Thyroid gland (tissue), 4 donors: Measurements from ENCODE around the gene PBX1. TPM values are rescaled to one million over a fixed set of nuclear protein-coding genes. Genes with fewer than 3 reads are reported as not detected.

Source experiments
- DNase-seq, 2 donors: peaks; one replicate each; pipeline ENCODE4 v3.0.0-alpha.2; 2019
- H3K27ac ChIP-seq, 3 donors: fragments of 200-600 bp; sonication (generic); 1 replicate in 2 of 3; 2 replicates in 1 of 3; pipeline ENCODE4 v1.5.1; 2016 to 2019; ENCODE audit warnings: mild to moderate bottlenecking in 1 of 3, moderate library complexity in 1 of 3
- H3K27me3 ChIP-seq: fragments of 200-600 bp; sonication (generic); one replicate; pipeline ENCODE4 v1.5.1; 2019
- H3K36me3 ChIP-seq, 2 donors: fragments of 200-600 bp; sonication (generic); one replicate each; pipeline ENCODE4 v1.5.1; 2016 to 2019
- H3K4me1 ChIP-seq, 2 donors: fragments of 200-600 bp; sonication (generic); one replicate each; pipeline ENCODE4 v1.5.1; 2017 to 2019
- H3K4me3 ChIP-seq, 3 donors: fragments of 200-600 bp; sonication (generic); replicated peaks in 1 of 3; 1 replicate in 2 of 3; 2 replicates in 1 of 3; pipeline ENCODE4 v1.5.1; 2016; ENCODE audit warnings: mild to moderate bottlenecking in 1 of 3
- H3K9me3 ChIP-seq: fragments of 200-600 bp; sonication (generic); one replicate; pipeline ENCODE4 v1.5.1; 2017
- POLR2A ChIP-seq, 2 donors: fragments of 450-650 bp; IDR thresholded peaks; one replicate each; pipeline ENCODE4 v1.6.1; 2017; ENCODE audit warnings: antibody characterized with exemption in 2 of 2, mild to moderate bottlenecking in 2 of 2, moderate library complexity in 1 of 2
- WGBS, 2 donors: methylation state at CpG; one replicate each; pipeline ENCODE4 v1.1.5; 2017; 5-methylcytosine and 5-hydroxymethylcytosine counted together
- intact Hi-C: fragments of 100-400 bp; cut with DNase I; formaldehyde crosslinking; loops from one replicate; pipeline ENCODE4 v1.15.1; 2023
- total RNA-seq, 4 donors: library from RNA; depleted of rRNA; stranded (reverse); fragments of >200 nt; gene quantifications; one replicate each; pipeline ENCODE4 v1.2.3, GENCODE V29; 2016
- TF ChIP-seq, protein P1 (sequence below), 6 experiments: fragments of 200-600 bp in 3 of 6; fragments of 450-650 bp in 3 of 6; sonication (generic) in 3 of 6; IDR thresholded peaks; one replicate each; pipeline ENCODE4 v1.5.1; 2016 to 2019; ENCODE audit warnings: antibody characterized with exemption in 6 of 6, mild to moderate bottlenecking in 2 of 6, inconsistent platforms in 1 of 6, moderate library complexity in 1 of 6

PBX1 gene
- total RNA-seq, 4 donors from 2014 or later, result 79.0 to 159 (median 102) TPM

- Histone ChIP-seq H3K27ac (no peak overlapping the region), H3K4me3 (no peak overlapping the region)
Observed at GRCh38 chr1:164625004-164625617, 66.1 kb downstream of the PBX1 start.

GRCh38 chr1:164628772-164629171 lies 69.8 kb downstream of the PBX1 start:
- no peaks in the 10 kb centered on the region for H3K27me3 ChIP-seq
- DNase-seq, result no peak
- TF ChIP-seq POLR2A (IDR thresholded peaks at IDR 0.05), result no peak
- TF ChIP-seq, protein P1, sequence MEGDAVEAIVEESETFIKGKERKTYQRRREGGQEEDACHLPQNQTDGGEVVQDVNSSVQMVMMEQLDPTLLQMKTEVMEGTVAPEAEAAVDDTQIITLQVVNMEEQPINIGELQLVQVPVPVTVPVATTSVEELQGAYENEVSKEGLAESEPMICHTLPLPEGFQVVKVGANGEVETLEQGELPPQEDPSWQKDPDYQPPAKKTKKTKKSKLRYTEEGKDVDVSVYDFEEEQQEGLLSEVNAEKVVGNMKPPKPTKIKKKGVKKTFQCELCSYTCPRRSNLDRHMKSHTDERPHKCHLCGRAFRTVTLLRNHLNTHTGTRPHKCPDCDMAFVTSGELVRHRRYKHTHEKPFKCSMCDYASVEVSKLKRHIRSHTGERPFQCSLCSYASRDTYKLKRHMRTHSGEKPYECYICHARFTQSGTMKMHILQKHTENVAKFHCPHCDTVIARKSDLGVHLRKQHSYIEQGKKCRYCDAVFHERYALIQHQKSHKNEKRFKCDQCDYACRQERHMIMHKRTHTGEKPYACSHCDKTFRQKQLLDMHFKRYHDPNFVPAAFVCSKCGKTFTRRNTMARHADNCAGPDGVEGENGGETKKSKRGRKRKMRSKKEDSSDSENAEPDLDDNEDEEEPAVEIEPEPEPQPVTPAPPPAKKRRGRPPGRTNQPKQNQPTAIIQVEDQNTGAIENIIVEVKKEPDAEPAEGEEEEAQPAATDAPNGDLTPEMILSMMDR (IDR thresholded peaks at IDR 0.05), result no peak
- no peak overlapping the region for H3K4me3 ChIP-seq
- intact Hi-C loops, result no loop called here
- no peaks in the 10 kb centered on the region for H3K9me3 ChIP-seq
- no peak overlapping the region for H3K27ac ChIP-seq
- H3K4me1 ChIP-seq, result peaks cover 5 to 10% of the 10 kb centered on the region in 2 donors
- 82 to 86% methylated on average over 7 of the region's 7 CpGs for WGBS, 2 donors
- no peaks in the 10 kb centered on the region for H3K36me3 ChIP-seq

More at GRCh38 chr1:164625004-164625617, 66.1 kb downstream of the PBX1 start:
- WGBS, 2 donors, result 69 to 83% methylated on average over 7 of the region's 7 CpGs
- no peak for DNase-seq
- Histone ChIP-seq H3K36me3 (no peaks in the 10 kb centered on the region), H3K9me3 (no peaks in the 10 kb centered on the region), H3K4me1 (peaks cover 5 to 7% of the 10 kb centered on the region in 2 donors), H3K27me3 (no peaks in the 10 kb centered on the region)
- intact Hi-C loops, result no loop called here
- TF ChIP-seq, protein P1 (IDR thresholded peaks at IDR 0.05), result peak in 2 of 6 experiments; percentile 15 to 27
- TF ChIP-seq POLR2A (IDR thresholded peaks at IDR 0.05), result no peak

DNA sequence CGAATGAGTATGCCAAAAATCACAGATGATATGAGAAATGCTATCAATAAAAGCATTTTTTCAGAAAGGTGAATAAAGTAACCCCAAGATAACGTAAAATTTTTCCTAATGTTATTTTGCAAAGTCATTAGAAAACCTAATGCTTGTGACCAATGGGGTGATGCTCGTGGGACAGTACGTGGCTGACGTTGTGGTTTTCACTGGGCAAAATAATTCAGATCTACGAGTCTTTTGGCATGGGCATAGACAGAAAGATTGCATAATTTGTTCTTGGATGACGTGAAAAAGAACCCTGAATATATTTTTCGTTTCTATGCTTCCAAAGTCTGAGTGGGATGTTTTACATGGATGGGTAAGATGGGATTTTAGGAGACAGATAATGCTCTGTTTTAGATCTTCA lies 71.0 kb downstream of the PBX1 start:
- Histone ChIP-seq H3K36me3 (no peaks in the 10 kb centered on the region), H3K27me3 (no peaks in the 10 kb centered on the region), H3K9me3 (no peaks in the 10 kb centered on the region), H3K4me3 (no peak overlapping the region), H3K27ac (no peak overlapping the region), H3K4me1 (peaks cover 7 to 14% of the 10 kb centered on the region in 2 donors)
- 84 to 91% methylated on average over 8 of the region's 8 CpGs for WGBS, 2 donors
- intact Hi-C loops, result no loop called here
- DNase-seq, result no peak
- TF ChIP-seq POLR2A (IDR thresholded peaks at IDR 0.05), result no peak
- TF ChIP-seq, protein P1 (IDR thresholded peaks at IDR 0.05), result no peak

- Histone ChIP-seq H3K4me3 (no peak overlapping the region), H3K9me3 (no peaks in the 10 kb centered on the region), H3K36me3 (no peaks in the 10 kb centered on the region), H3K4me1 (peaks cover 15 to 20% of the 10 kb centered on the region in 2 donors), H3K27ac (no peak overlapping the region), H3K27me3 (no peaks in the 10 kb centered on the region)
- 46 to 59% methylated on average over 3 of the region's 3 CpGs for WGBS, 2 donors
- TF ChIP-seq, protein P1 (IDR thresholded peaks at IDR 0.05), result no peak
- no peak for TF ChIP-seq POLR2A (IDR thresholded peaks at IDR 0.05)
- no peak for DNase-seq
- intact Hi-C loops, result no loop called here
Observed at GRCh38 chr1:164630626-164631396, 71.8 kb downstream of the PBX1 start.

DNA sequence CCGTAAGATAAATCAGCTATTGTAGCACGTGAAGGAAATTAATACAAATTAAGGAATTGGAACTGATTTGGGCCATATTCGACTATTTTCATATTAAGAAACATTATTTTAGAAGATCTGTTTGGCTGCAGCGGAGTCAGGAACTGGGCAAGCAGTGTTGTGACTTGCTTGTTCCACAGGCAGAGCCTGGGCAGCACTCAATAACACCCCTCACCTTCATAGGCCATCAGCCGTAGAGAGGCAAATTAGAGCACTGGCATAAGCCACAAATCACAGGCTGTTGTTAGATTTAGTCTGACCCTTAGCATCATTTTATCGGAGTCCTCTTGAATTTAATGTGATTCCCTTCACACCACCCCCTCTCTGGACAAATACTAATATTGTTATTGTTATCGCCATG lies 72.8 kb downstream of the PBX1 start:
- Histone ChIP-seq H3K4me3 (no peak overlapping the region), H3K4me1 (peaks cover 20 to 23% of the 10 kb centered on the region in 2 donors), H3K9me3 (no peaks in the 10 kb centered on the region), H3K27me3 (no peaks in the 10 kb centered on the region), H3K36me3 (no peaks in the 10 kb centered on the region), H3K27ac (no peak overlapping the region)
- TF ChIP-seq POLR2A (IDR thresholded peaks at IDR 0.05), result no peak
- TF ChIP-seq, protein P1 (IDR thresholded peaks at IDR 0.05), result no peak
- intact Hi-C loops, result no loop called here
- DNase-seq, result no peak
- 92 to 94% methylated on average over 7 of the region's 7 CpGs for WGBS, 2 donors
